CD14-positive monocyte (primary cell): ENCODE data around the gene CLSTN3. TPM values are rescaled to one million over a fixed set of nuclear protein-coding genes. Genes with fewer than 3 reads are reported as not detected.

Experiments used
- DNase-seq, 3 donors: peaks; one replicate each; pipeline ENCODE4 v3.0.0-alpha.2; 2011 to 2022
- H2AFZ ChIP-seq: 2 replicates; pipeline ENCODE4 v1.6.0; 2012; ENCODE audit warnings: mild to moderate bottlenecking, low read depth, low read length, inconsistent platforms; ENCODE audit not compliant: insufficient read depth, poor library complexity, severe bottlenecking
- H3K27ac ChIP-seq, 2 donors: 1 replicate in 1 of 2; 2 replicates in 1 of 2; pipeline ENCODE4 v1.5.1; 2012 to 2013; ENCODE audit warnings: low read length in 2 of 2, control low read depth in 1 of 2, inconsistent platforms in 1 of 2, low read depth in 1 of 2, mild to moderate bottlenecking in 1 of 2
- H3K27me3 ChIP-seq, 2 donors: one replicate each; pipeline versions ENCODE4 v1.6.0 to v1.6.1; 2011 to 2013; ENCODE audit warnings: low read length in 2 of 2; ENCODE audit not compliant: control insufficient read depth in 2 of 2, insufficient read depth in 2 of 2
- H3K36me3 ChIP-seq, 2 donors: replicated peaks in 1 of 2; 1 replicate in 1 of 2; 2 replicates in 1 of 2; pipeline versions ENCODE4 v1.5.1 to v1.6.1; 2012 to 2013; ENCODE audit warnings: low read length in 2 of 2, control low read depth in 1 of 2, inconsistent platforms in 1 of 2, mild to moderate bottlenecking in 1 of 2; ENCODE audit not compliant: insufficient read depth in 2 of 2, control insufficient read depth in 1 of 2
- H3K4me1 ChIP-seq, 2 donors: 1 replicate in 1 of 2; 2 replicates in 1 of 2; pipeline versions ENCODE4 v1.5.1 to v1.6.1; 2012 to 2013; ENCODE audit warnings: low read length in 2 of 2, control low read depth in 1 of 2, inconsistent platforms in 1 of 2, mild to moderate bottlenecking in 1 of 2, moderate library complexity in 1 of 2; ENCODE audit not compliant: insufficient read depth in 2 of 2, control insufficient read depth in 1 of 2
- H3K4me2 ChIP-seq: replicated peaks from 2 replicates; pipeline ENCODE3; 2012; ENCODE audit warnings: low read length, moderate library complexity, mild to moderate bottlenecking; ENCODE audit not compliant: poor library complexity, severe bottlenecking; ENCODE audit errors: extremely low read depth
- H3K4me3 ChIP-seq, 3 experiments: fragments of 200-600 bp in 1 of 3; sonication (generic) in 1 of 3; replicated peaks in 1 of 3; 1 replicate in 2 of 3; 2 replicates in 1 of 3; pipeline ENCODE4 v1.5.1; 2011 to 2013; ENCODE audit warnings: low read length in 3 of 3, mild to moderate bottlenecking in 3 of 3, control low read depth in 2 of 3, low read depth in 2 of 3, inconsistent platforms in 1 of 3, moderate library complexity in 1 of 3
- H3K79me2 ChIP-seq: 2 replicates; pipeline ENCODE4 v1.6.0; 2012; ENCODE audit warnings: mild to moderate bottlenecking, control low read depth, inconsistent platforms, low read length, moderate library complexity; ENCODE audit not compliant: insufficient read depth
- H3K9ac ChIP-seq: 2 replicates; pipeline ENCODE4 v1.6.0; 2017; ENCODE audit warnings: low read length, mild to moderate bottlenecking; ENCODE audit not compliant: insufficient read depth, poor library complexity, severe bottlenecking
- H3K9me3 ChIP-seq, 2 donors: replicated peaks in 1 of 2; 1 replicate in 1 of 2; 2 replicates in 1 of 2; pipeline versions ENCODE4 v1.5.1 to v1.6.1; 2012 to 2013; ENCODE audit warnings: low read length in 2 of 2, control low read depth in 1 of 2; ENCODE audit not compliant: control insufficient read depth in 1 of 2, insufficient read depth in 1 of 2
- H4K20me1 ChIP-seq: 2 replicates; pipeline ENCODE4 v1.6.0; 2012; ENCODE audit warnings: mild to moderate bottlenecking, low read length, control low read depth, moderate library complexity; ENCODE audit not compliant: insufficient read depth
- H3K27ac Mint-ChIP-seq, 7 donors: one replicate each; pipeline ENCODE4 v1.8.0; 2020; ENCODE audit warnings: mild to moderate bottlenecking in 7 of 7, mixed read lengths in 7 of 7, moderate library complexity in 6 of 7, inconsistent platforms in 2 of 7
- H3K27me3 Mint-ChIP-seq, 3 donors: one replicate each; pipeline ENCODE4 v1.8.0; 2021 to 2022; ENCODE audit warnings: low read depth in 3 of 3, mild to moderate bottlenecking in 3 of 3, mixed read lengths in 3 of 3, moderate library complexity in 3 of 3, inconsistent platforms in 1 of 3
- H3K36me3 Mint-ChIP-seq, 2 donors: one replicate each; pipeline ENCODE4 v1.8.0; 2020; ENCODE audit warnings: mixed read lengths in 2 of 2, inconsistent platforms in 1 of 2, mild to moderate bottlenecking in 1 of 2
- H3K4me1 Mint-ChIP-seq: one replicate; pipeline ENCODE4 v1.8.0; 2020; ENCODE audit warnings: mild to moderate bottlenecking, mixed read lengths
- H3K4me3 Mint-ChIP-seq, 2 donors: one replicate each; pipeline ENCODE4 v1.8.0; 2020; ENCODE audit warnings: mild to moderate bottlenecking in 2 of 2, mixed read lengths in 2 of 2, moderate library complexity in 1 of 2
- H3K9me3 Mint-ChIP-seq, 7 donors: one replicate each; pipeline ENCODE4 v1.8.0; 2020 to 2022; ENCODE audit warnings: mixed read lengths in 7 of 7, mild to moderate bottlenecking in 6 of 7, moderate library complexity in 6 of 7, inconsistent platforms in 2 of 7
- WGBS: methylation state at CpG from one replicate; pipeline ENCODE4 v1.1.5; 2013; ENCODE audit warnings: missing lambda C conversion rate; ENCODE audit not compliant: insufficient coverage; 5-methylcytosine and 5-hydroxymethylcytosine counted together
- intact Hi-C, 2 donors: fragments of 100-400 bp; cut with micrococcal nuclease; formaldehyde crosslinking; loops; one replicate each; pipeline versions ENCODE4 v1.15.0 to v1.15.1; 2023
- polyA plus RNA-seq, 3 donors: library from polyadenylated mRNA; depleted of rRNA in 1 of 3; unstranded in 2 of 3; stranded (reverse) in 1 of 3; fragments of 300-500 nt in 2 of 3; fragments of >200 nt in 1 of 3; fragmentation: Illumina TruSeq in 2 of 3; gene quantifications; 1 replicate in 2 of 3; 2 replicates in 1 of 3; pipeline ENCODE4 v1.2.3, GENCODE V29; 2012 to 2021
- TF ChIP-seq, protein P1 (sequence below): fragments of 200-600 bp; IDR thresholded peaks from one replicate; pipeline ENCODE4 v1.8.0; 2022; ENCODE audit warnings: antibody characterized with exemption, mild to moderate bottlenecking

The CLSTN3 gene
- polyA plus RNA-seq, 3 donors: 13.7 TPM; not detected in 2

DNA sequence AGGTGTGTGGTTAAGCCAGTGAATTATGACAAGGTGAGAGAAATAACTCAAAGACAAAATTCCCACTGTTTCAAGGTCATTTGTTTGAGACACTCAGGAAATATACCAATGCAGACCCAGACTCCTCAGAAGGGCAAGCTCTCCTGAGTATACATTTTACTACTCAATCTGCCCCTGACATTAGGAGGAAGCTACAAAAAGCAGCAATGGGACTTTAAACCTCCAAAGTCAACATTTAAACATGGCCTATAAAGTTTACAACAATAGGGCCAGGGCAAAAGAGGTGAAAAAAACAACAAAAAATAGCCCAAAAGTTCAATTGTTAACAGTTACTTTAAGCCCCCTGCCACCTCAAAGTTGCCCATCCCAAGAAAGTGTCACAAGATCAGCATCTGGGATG lies 39.8 kb downstream of the CLSTN3 start:
- Mint-ChIP-seq H3K27me3 (peaks cover 2 to 5% (median 2%) of the 10 kb centered on the region in 3 donors), H3K27ac (no peak overlapping the region), H3K4me3 (no peak overlapping the region), H3K9me3 (peaks cover 22 to 66% (median 52%) of the 10 kb centered on the region in 7 donors), H3K36me3 (no peaks in the 10 kb centered on the region), H3K4me1 (no peaks in the 10 kb centered on the region)
- no peaks in the 10 kb centered on the region for H3K79me2 ChIP-seq
- no peaks in the 10 kb centered on the region for H3K36me3 ChIP-seq
- H3K27me3 ChIP-seq: peaks cover 0 to 4% of the 10 kb centered on the region in 2 donors
- H3K9me3 ChIP-seq: peaks cover 36 to 48% of the 10 kb centered on the region in 2 donors
- no peak for DNase-seq
- H3K9ac ChIP-seq: no peak overlapping the region
- intact Hi-C loops: no loop called here
- H3K4me2 ChIP-seq: no peak overlapping the region
- TF ChIP-seq, protein P1, sequence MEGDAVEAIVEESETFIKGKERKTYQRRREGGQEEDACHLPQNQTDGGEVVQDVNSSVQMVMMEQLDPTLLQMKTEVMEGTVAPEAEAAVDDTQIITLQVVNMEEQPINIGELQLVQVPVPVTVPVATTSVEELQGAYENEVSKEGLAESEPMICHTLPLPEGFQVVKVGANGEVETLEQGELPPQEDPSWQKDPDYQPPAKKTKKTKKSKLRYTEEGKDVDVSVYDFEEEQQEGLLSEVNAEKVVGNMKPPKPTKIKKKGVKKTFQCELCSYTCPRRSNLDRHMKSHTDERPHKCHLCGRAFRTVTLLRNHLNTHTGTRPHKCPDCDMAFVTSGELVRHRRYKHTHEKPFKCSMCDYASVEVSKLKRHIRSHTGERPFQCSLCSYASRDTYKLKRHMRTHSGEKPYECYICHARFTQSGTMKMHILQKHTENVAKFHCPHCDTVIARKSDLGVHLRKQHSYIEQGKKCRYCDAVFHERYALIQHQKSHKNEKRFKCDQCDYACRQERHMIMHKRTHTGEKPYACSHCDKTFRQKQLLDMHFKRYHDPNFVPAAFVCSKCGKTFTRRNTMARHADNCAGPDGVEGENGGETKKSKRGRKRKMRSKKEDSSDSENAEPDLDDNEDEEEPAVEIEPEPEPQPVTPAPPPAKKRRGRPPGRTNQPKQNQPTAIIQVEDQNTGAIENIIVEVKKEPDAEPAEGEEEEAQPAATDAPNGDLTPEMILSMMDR: no peak
- no peak overlapping the region for H3K27ac ChIP-seq
- no peak overlapping the region for H2AFZ ChIP-seq
- H4K20me1 ChIP-seq: no peaks in the 10 kb centered on the region
- no peaks in the 10 kb centered on the region for H3K4me1 ChIP-seq
- no peak overlapping the region for H3K4me3 ChIP-seq

DNA sequence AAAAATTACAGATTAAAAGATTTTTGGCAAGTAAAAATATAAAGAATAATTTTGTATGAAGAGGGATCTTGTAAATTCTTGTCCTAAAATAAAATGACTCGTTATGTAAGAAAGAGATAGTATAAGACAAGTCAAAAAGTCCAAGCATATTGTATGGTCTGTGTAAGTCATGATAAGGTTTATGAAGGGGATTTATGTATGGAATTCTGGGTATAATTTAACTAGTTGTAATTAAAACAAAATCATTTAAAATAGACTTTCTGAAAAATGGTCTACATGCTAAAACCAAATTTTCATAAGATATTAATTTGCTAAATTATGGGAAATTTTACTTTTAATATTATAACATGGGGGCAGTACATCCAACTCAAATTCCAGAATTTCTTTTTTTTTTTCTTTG lies 41.7 kb downstream of the CLSTN3 start:
- H3K4me1 ChIP-seq: no peaks in the 10 kb centered on the region
- H3K4me3 ChIP-seq: no peak overlapping the region
- H3K79me2 ChIP-seq: no peaks in the 10 kb centered on the region
- peaks cover 0 to 9% of the 10 kb centered on the region in 2 donors for H3K27me3 ChIP-seq
- no peak overlapping the region for H3K27ac Mint-ChIP-seq
- no peaks in the 10 kb centered on the region for H3K4me1 Mint-ChIP-seq
- no peak overlapping the region for H3K27ac ChIP-seq
- TF ChIP-seq, protein P1: no peak
- peaks cover 32 to 41% of the 10 kb centered on the region in 2 donors for H3K9me3 ChIP-seq
- no peak overlapping the region for H3K9ac ChIP-seq
- intact Hi-C loops: no loop called here
- peaks cover 19 to 64% (median 44%) of the 10 kb centered on the region in 7 donors for H3K9me3 Mint-ChIP-seq
- no peaks in the 10 kb centered on the region for H4K20me1 ChIP-seq
- no peaks in the 10 kb centered on the region for H3K36me3 ChIP-seq
- H3K4me2 ChIP-seq: no peak overlapping the region
- DNase-seq: no peak
- WGBS: no CpG with 5 or more reads among the region's 1 CpG
- no peaks in the 10 kb centered on the region for H3K36me3 Mint-ChIP-seq
- no peak overlapping the region for H2AFZ ChIP-seq
- H3K27me3 Mint-ChIP-seq: peaks cover 3 to 9% (median 5%) of the 10 kb centered on the region in 3 donors
- no peak overlapping the region for H3K4me3 Mint-ChIP-seq
